Activated CD8-positive, alpha-beta memory T cell treated with anti-CD3 and anti-CD28 coated beads for 48 hours (primary cell): ENCODE measurements around the gene DCUN1D1.

Source experiments
- DNase-seq, 3 experiments: peaks; one replicate each; pipeline ENCODE4 v3.0.0-alpha.2; 2020; ENCODE audit warnings: low read depth in 2 of 3, low spot score in 2 of 3

The DCUN1D1 gene

GRCh38 chr3:182895513-182896112 is 84.7 kb downstream of the DCUN1D1 start:
- no peak for DNase-seq

GRCh38 chr3:182892226-182892625 is 88.1 kb downstream of the DCUN1D1 start:
- DNase-seq, result no peak

GRCh38 chr3:182891364-182891763 is 89.0 kb downstream of the DCUN1D1 start:
- DNase-seq, result no peak

- no peak for DNase-seq
Measured at GRCh38 chr3:182889948-182890629, 90.2 kb downstream of the DCUN1D1 start.
